ENCODE measurements around the gene GOLIM4. TPM values are rescaled to one million over a fixed set of nuclear protein-coding genes. Genes with fewer than 3 reads are reported as not detected.
"Not testable (repeated sequence)": the region's sequence is repeated elsewhere in the genome, so short reads cannot be mapped to it uniquely, and the experiment has no call there.

Gene GOLIM4
- total RNA-seq, 1 experiment from 2014 or later, result 24.6 TPM

DNA sequence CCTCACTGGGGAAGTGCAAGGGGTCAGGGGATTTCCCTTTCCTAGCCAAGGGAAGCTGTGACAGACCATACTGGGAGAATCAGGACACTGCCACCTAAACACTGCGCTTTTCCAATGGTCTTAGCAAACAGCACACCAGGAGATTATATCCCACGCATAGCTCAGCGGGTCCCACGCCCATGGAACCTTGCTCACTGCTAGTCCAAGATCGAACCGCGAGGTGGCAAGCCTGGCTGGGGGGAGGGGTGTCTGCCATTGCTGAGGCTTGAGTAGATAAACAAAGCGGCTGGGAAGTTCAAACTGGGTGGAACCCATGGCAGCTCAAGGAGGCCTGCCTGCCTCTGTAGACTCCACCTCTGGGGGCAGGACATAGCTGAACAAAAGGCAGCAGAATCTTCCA lies 32.7 kb upstream of the GOLIM4 start:
- not testable (repeated sequence) for H3K27me3 Mint-ChIP-seq (ENCODE audit: low read depth); H4K91ac ChIP-seq (ENCODE audit: insufficient read length, low read depth, low read length); H3K23ac ChIP-seq (ENCODE audit: insufficient read length, low read depth, low read length); H3K23me2 ChIP-seq (ENCODE audit: insufficient read length, low read depth, low read length, poor library complexity, severe bottlenecking); H3K79me2 ChIP-seq (ENCODE audit: insufficient read depth, low read length); H4K20me1 ChIP-seq (ENCODE audit: control insufficient read depth, insufficient read depth, insufficient read length); H2AFZ ChIP-seq (ENCODE audit: low read length); H3K18ac ChIP-seq (ENCODE audit: insufficient read length, low read depth, low read length); DNase-seq; H4K5ac ChIP-seq (ENCODE audit: insufficient read length, low read depth, low read length); H3K14ac ChIP-seq (ENCODE audit: insufficient read depth, low read length); H3K56ac ChIP-seq (ENCODE audit: insufficient read length, low read depth, low read length); H3K4me1 Mint-ChIP-seq; H3K79me1 ChIP-seq (ENCODE audit: insufficient read depth, low read depth, low read length, poor library complexity, severe bottlenecking); H3K27me3 ChIP-seq (ENCODE audit: insufficient read depth, low read length); H2BK5ac ChIP-seq (ENCODE audit: insufficient read length, low read length); H3K9me3 ChIP-seq (ENCODE audit: control insufficient read depth, low read depth, low read length); H3K4me3 Mint-ChIP-seq; H4K8ac ChIP-seq (replicated peaks; ENCODE audit: insufficient read length, low read depth, low read length); H3K4ac ChIP-seq (ENCODE audit: low read depth, low read length); H3K4me1 ChIP-seq (ENCODE audit: insufficient read depth, low read length); H2BK120ac ChIP-seq (ENCODE audit: low read depth, low read length, poor library complexity, severe bottlenecking); H2AK5ac ChIP-seq (ENCODE audit: insufficient read length, low read length); H3K27ac ChIP-seq (ENCODE audit: insufficient read length, low read depth, low read length); H3K9ac ChIP-seq (ENCODE audit: extremely low read depth, insufficient read length, low read length); H3T11ph ChIP-seq (ENCODE audit: low read length); H2BK15ac ChIP-seq (ENCODE audit: low read depth, low read length); H3K4me2 ChIP-seq (ENCODE audit: insufficient read depth, insufficient read length, low read length); H2BK12ac ChIP-seq (ENCODE audit: insufficient read length, low read depth, low read length); H2BK20ac ChIP-seq (ENCODE audit: low read depth, low read length, poor library complexity, severe bottlenecking)
- no CpG with 5 or more reads among the region's 8 CpGs for WGBS (ENCODE audit: extremely low coverage, insufficient read length, low lambda C conversion rate)
- Mint-ChIP-seq H3K27ac (peak overlapping the region in 1 of 3 experiments; percentile 65; a peak in 1 of 7 replicates), H3K9me3 (peaks cover 31 to 38% of the 10 kb centered on the region in 2 experiments), H3K36me3 (ENCODE audit: insufficient read depth in 1 of 3, low read depth in 3 of 3) (peaks cover 9 to 38% (median 13%) of the 10 kb centered on the region in 3 experiments; a peak in 6 of 7 replicates)
